Fibroblast of skin of scalp (primary cell): ENCODE data around the gene NHLRC3.
A peak's percentile ranks its signal among the peaks of the same experiment; 100 is the strongest.
"Not testable (repeated sequence)": the region's sequence is repeated elsewhere in the genome, so short reads cannot be mapped to it uniquely, and the experiment has no call there.

Experiments used
- DNase-seq: peaks from one replicate; pipeline ENCODE4 v3.0.0-alpha.2; 2013

NHLRC3 gene

GRCh38 chr13:39047560-39047959 is 9.3 kb downstream of the NHLRC3 start:
- no peak for DNase-seq

DNA sequence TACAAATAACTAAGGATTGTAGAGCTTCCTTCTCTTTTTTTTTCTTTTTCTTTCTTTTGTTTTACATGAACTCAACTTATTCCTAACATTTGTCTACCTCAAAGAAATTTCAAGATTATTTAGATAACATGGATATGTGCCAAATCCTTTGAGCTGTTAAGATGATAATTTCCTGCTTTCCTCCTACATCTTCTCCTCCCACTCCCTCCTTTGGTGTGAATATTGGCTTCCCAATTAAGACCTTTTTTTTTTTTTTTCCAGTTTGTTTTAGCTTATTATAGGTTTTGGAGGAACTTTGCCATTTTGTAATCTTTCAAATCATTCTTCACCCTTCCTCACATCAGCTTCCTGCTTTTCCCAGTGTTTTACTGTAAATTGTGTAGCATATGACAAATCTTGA is 10.6 kb downstream of the NHLRC3 start:
- DNase-seq = no peak

DNA sequence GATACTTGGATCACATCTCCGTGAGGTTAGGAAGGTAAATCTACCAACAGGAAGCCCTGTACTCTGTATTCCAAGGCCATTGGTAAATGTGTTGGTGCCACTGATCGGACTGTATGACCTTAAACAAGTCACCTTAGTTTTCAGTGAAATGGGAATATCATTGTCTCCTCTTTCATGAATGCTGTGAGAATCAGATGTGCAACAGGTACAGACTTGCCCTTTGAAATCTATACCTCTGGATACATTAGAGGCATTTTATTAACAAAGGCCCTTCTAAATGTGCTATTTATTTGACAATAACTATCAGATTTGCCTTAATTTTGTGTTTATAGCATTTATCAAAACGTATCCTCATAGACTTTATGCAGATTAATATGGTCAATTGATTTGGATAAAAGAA is 11.0 kb downstream of the NHLRC3 start:
- no peak for DNase-seq

DNA sequence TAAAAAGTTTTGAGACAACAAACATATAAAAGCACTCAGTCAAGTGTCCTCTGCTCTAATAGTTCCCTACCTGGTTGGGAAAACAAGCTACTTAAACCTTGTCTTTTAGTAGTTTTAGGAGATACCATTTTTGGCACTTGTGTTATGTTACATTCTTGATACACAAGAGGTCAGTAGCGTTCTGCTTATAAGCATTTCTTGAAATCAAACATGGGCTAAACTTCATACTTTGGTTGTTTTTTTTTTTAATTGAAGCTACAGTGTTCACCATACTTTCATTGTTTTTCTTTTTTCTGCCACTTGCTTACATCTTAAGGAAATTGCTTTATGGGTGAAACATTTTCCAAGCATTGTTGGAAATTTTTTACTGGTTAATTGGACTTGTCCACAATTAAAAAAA is 12.9 kb downstream of the NHLRC3 start:
- peak; percentile 56 for DNase-seq

DNA sequence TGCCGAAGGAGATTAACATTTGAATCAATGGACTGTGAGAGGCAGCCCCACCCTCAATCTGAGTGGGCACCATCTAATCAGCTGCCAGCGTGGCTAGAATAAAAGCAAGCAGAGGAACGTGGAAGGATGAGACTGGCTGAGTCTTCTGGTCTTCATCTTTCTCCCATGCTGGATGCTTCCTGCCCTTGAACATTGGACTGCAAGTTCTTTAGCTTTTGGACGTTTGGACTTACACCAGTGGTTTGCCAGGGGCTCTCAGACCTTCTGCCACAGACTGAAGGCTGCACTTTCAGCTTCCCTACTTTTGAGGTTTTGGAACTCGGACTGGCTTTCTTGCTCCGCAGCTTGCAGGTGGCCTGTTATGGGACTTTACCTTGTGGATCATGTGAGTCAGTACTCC is 14.7 kb downstream of the NHLRC3 start:
- DNase-seq = no peak

- DNase-seq = no peak
Observed at GRCh38 chr13:39054112-39054511, 15.9 kb downstream of the NHLRC3 start.

DNA sequence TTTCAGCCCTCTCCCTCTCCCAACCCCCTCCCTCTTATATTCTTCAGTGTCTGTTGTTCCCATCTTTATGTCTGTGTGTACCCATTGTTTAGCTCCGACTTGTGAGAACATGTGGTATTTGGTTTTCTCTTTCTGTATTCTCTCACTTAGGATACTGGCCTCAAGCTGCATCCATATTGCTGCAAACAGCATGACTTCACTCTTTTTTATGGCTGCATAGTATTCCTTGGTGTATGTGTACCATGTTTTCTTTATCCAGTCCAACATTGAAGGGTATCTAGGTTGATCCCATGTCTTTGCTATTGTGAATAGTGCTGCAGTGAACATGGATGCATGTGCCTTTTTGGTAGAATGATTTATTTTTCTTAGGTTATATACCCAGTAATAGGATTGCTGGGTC is 17.8 kb downstream of the NHLRC3 start:
- no peak for DNase-seq

DNA sequence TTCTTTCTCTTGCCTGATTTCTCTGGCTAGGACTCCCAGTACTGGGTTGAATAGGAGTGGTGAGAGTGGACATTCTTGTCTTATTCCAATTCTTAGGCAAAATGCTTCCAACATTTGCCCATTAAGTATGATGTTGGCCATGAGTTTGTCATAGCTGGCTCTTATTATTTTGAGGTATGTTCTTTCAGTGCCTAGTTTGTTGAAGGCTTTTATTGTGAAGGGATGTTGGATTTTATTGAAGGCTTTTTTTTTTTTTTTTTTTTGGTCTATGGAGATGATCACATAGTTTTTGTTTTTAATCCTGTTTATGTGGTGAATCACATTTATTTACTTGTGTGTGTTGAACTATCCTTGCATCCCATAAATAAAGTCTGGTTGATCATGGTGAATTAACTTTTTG is 19.8 kb downstream of the NHLRC3 start:
- DNase-seq = no peak

GRCh38 chr13:39062004-39062403 is 23.7 kb downstream of the NHLRC3 start:
- no peak for DNase-seq

DNA sequence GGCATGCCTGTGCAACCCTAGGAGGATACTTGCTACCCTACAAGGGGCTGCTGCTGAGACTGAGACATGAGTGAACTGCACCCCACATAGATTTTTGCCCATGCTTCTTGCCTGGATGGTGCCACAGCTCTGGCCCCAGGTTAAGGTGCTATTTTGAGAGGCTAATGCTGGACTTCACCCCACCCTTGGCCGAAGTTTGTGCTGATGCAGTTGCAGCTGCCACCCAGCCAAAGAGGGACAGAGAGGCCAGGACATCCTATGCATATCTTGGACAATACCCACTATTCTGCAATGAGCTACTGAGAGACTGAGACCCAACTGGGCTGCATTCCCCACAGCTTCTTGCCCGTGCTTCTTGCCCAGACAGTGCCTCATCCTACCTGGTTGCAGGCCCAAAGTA is 34.6 kb downstream of the NHLRC3 start:
- DNase-seq = no peak

DNA sequence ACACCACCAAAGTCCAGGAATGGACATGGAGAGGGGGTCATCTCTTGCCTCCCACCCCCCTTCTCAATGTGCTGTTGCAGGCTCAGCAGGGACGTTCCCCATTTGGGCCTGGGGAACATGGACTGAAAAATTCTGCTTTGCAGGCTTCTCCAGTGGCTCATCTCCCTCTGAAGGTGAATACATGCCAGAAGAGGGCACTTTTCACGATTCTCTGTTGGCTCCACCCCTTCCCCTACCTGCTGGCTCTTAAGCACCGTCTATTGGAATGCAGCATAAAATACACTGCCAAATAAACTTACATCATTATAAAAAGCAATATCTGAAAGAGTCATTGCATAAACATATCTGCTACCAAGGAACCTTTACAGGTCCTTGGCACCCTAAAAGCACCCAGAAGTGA is 35.7 kb downstream of the NHLRC3 start:
- DNase-seq = no peak

DNA sequence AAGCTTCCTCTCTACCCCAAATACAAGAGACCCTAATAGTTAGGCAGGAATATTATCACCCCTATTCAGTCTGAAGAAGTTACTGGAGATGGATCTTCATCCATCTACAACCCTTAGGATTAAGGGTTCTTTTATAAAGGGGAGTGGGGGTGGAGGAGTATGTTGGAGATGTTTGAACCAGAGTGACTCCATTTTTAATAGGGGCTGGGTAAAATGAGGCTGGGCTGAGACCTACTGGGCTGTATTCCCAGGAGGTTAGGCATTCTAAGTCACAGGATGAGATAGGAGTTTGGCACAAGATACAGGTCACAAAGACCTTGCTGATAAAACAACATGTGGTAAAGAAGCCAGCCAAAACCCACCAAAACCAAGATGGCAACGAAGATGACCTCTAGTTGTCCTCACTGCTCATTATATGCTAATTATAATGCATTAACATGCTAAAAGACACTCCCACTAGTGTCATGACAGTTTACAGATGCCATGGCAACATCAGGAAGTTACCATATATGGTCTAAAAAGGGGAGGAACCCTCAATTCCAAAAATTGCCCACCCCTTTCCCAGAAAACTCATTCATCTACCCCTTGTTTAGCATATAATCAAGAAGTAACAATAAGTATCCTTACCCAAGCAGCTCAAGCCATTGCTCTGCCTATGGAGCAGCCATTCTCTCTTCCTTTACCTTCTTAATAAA is 48.1 kb downstream of the NHLRC3 start:
- not testable (repeated sequence) for DNase-seq

- no peak for DNase-seq
Observed at GRCh38 chr13:39091586-39091985, 53.3 kb downstream of the NHLRC3 start.

DNA sequence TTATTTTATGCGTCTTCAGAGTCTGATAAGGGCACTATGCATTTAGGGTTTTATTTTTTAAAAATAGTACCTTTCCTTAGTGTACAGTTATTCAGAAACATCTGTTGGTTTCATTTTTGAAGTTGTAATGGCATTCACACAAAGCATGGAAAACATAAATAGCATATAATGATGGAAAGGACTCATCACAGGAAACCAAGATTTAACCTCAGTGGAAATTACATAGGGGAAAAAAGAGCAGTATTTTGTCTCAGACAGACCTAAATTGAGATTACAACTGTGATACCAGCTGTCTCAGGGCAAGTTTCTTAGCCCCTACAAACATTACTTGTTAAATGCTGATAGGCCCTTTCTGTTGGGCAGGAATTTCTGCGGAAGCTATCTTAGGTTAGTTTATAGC is 57.2 kb downstream of the NHLRC3 start:
- no peak for DNase-seq

- DNase-seq = no peak
Observed at GRCh38 chr13:39099231-39099630, 61.0 kb downstream of the NHLRC3 start.
